K562 (cell line): Measurements from ENCODE around the gene CMSS1. TPM values are rescaled to one million over a fixed set of nuclear protein-coding genes. Genes with fewer than 3 reads are reported as not detected.

Experiments
- ATAC-seq: fragments of 200-7000 bp; cut with Tn5 transposase; 3 replicates; pipeline ENCODE4 v1.9.1; 2020; ENCODE audit warnings: moderate library complexity
- BruUV-seq: library from RNA; stranded (reverse); fragments of 400-500 nt; replicated peaks from 2 replicates; lab custom pipeline; 2021; lab: Mats Ljungman, UMichigan
- CTCF ChIA-PET: fragments of 300-600 bp; formaldehyde crosslinking; extraction: SDS; loops from one replicate; lab custom pipeline; 2021; ENCODE audit warnings: low intra/inter-chr PET ratio; lab: Yijun Ruan, JAX
- POLR2A ChIA-PET: fragments of 300-600, 350-650 bp; sonication (Branson Sonifier 250); formaldehyde crosslinking; extraction: SDS; loops from one replicate; lab custom pipeline; 2021; ENCODE audit warnings: antibody characterized with exemption, inconsistent platforms; lab: Yijun Ruan, JAX
- DNase-seq, 4 experiments: peaks; one replicate each; pipeline versions ENCODE4 v3.0.0 to v3.0.0-alpha.2; 2011 to 2018; ENCODE audit warnings: low spot score in 3 of 4, mixed read lengths in 3 of 4; ENCODE audit errors: extremely low read depth in 1 of 4
- FAIRE-seq: peaks from 2 replicates; lab custom pipeline; 2011; peaks lifted over from hg19 to GRCh38; lab: Jason Lieb, UNC
- H2AFZ ChIP-seq: 2 replicates; pipeline ENCODE4 v1.6.0; 2011; ENCODE audit warnings: low read depth, low read length, control low read depth, inconsistent platforms
- H3K27ac ChIP-seq: fragments of 200-600 bp; 3 replicates; pipeline ENCODE4 v1.8.0; 2011; ENCODE audit warnings: low read depth, mild to moderate bottlenecking, control low read depth, inconsistent platforms, low read length, moderate library complexity, mixed read lengths; ENCODE audit errors: extremely low read depth
- H3K27me3 ChIP-seq, 2 experiments: fragments of 300-600 bp in 1 of 2; 2 replicates in 1 of 2; 3 replicates in 1 of 2; pipeline versions ENCODE4 v1.6.0 to v1.8.0; 2011; ENCODE audit warnings: inconsistent platforms in 2 of 2, low read length in 2 of 2, mild to moderate bottlenecking in 1 of 2, mixed read lengths in 1 of 2, moderate library complexity in 1 of 2; ENCODE audit not compliant: control insufficient read depth in 2 of 2, insufficient read depth in 2 of 2
- H3K36me3 ChIP-seq: fragments of 300-600 bp; 3 replicates; pipeline ENCODE4 v1.8.0; 2011; ENCODE audit warnings: mild to moderate bottlenecking, low read length, inconsistent platforms; ENCODE audit not compliant: control insufficient read depth, insufficient read depth
- H3K4me1 ChIP-seq, 2 experiments: fragments of 200-600 bp in 1 of 2; replicated peaks in 1 of 2; 2 replicates in 1 of 2; 3 replicates in 1 of 2; pipeline versions ENCODE4 v1.5.1 to v1.8.0; 2011; ENCODE audit warnings: inconsistent platforms in 2 of 2, low read length in 2 of 2, mild to moderate bottlenecking in 1 of 2, mixed read lengths in 1 of 2, moderate library complexity in 1 of 2; ENCODE audit not compliant: control insufficient read depth in 2 of 2, insufficient read depth in 2 of 2
- H3K4me2 ChIP-seq: 2 replicates; pipeline ENCODE4 v1.6.1; 2011; ENCODE audit warnings: low read length, control low read depth, inconsistent platforms, mixed read lengths; ENCODE audit not compliant: insufficient read depth
- H3K4me3 ChIP-seq: fragments of 200-600 bp; sonication (generic), shearing (Covaris generic); 2 replicates; pipeline ENCODE4 v1.5.1; 2016; ENCODE audit warnings: control low read depth, inconsistent platforms
- H3K79me2 ChIP-seq: fragments of 200-600 bp; 3 replicates; pipeline ENCODE4 v1.8.0; 2011; ENCODE audit warnings: low read length, inconsistent platforms; ENCODE audit not compliant: control insufficient read depth, insufficient read depth
- H3K9ac ChIP-seq, 2 experiments: 2 replicates each; pipeline versions ENCODE4 v1.6.0 to v1.6.1; 2011; ENCODE audit warnings: low read depth in 2 of 2, low read length in 2 of 2, control low read depth in 1 of 2, inconsistent platforms in 1 of 2, mild to moderate bottlenecking in 1 of 2, mixed read lengths in 1 of 2; ENCODE audit not compliant: insufficient read depth in 1 of 2
- H3K9me1 ChIP-seq: one replicate; pipeline ENCODE4 v1.6.0; 2011; ENCODE audit warnings: inconsistent platforms, mild to moderate bottlenecking, low read length, moderate library complexity; ENCODE audit not compliant: control insufficient read depth, insufficient read depth
- H3K9me3 ChIP-seq: replicated peaks from 2 replicates; pipeline ENCODE4 v1.5.1; 2011; ENCODE audit warnings: low read depth, low read length, inconsistent platforms; ENCODE audit not compliant: control insufficient read depth, insufficient read depth
- H4K20me1 ChIP-seq: replicated peaks from 2 replicates; pipeline ENCODE4 v1.6.1; 2011; ENCODE audit warnings: low read length, inconsistent platforms, mixed read lengths; ENCODE audit not compliant: control insufficient read depth, insufficient read depth
- CC2D1A ChIP-seq: fragments of 450-650 bp; IDR thresholded peaks from 2 replicates; pipeline ENCODE4 v1.6.1; 2017; ENCODE audit warnings: mild to moderate bottlenecking
- CHCHD3 ChIP-seq: fragments of 250-450 bp; sonication (Bioruptor Pico); IDR thresholded peaks from 2 replicates; pipeline ENCODE4 v2.1.2; 2022; ENCODE audit warnings: mild to moderate bottlenecking
- FOSL1 ChIP-seq: fragments of 200-800 bp; sonication (Bioruptor generic); conservative IDR thresholded peaks from 2 replicates; pipeline ENCODE4 v1.6.1; 2016; ENCODE audit warnings: missing genetic modification characterization, missing compliant biosample characterization
- FOXP1 ChIP-seq: sonication (generic); formaldehyde crosslinking; IDR thresholded peaks from 2 replicates; pipeline ENCODE4 v1.8.0; 2022; ENCODE audit warnings: mild to moderate bottlenecking, missing genetic modification reagents
- KAT7 ChIP-seq: sonication (generic); formaldehyde crosslinking; IDR thresholded peaks from 2 replicates; pipeline ENCODE4 v1.8.0; 2022; ENCODE audit warnings: missing genetic modification reagents, mild to moderate bottlenecking, borderline replicate concordance
- MEF2A ChIP-seq: IDR thresholded peaks from 2 replicates; pipeline ENCODE4 v1.6.1; 2011; ENCODE audit warnings: low read depth, mild to moderate bottlenecking, low read length, moderate library complexity; ENCODE audit not compliant: control insufficient read depth
- POLR2G ChIP-seq: fragments of 200-400 bp; formaldehyde crosslinking; IDR thresholded peaks from 2 replicates; pipeline ENCODE4 v1.6.1; 2017; ENCODE audit warnings: low read depth, mild to moderate bottlenecking, antibody characterized with exemption, low read length, moderate library complexity
- PTTG1 ChIP-seq: fragments of 450-650 bp; IDR thresholded peaks from 2 replicates; pipeline ENCODE4 v1.6.1; 2016; ENCODE audit warnings: low read depth, mild to moderate bottlenecking, missing genetic modification characterization, missing compliant biosample characterization
- RCOR1 ChIP-seq, 2 experiments: IDR thresholded peaks; 2 replicates each; pipeline ENCODE4 v1.6.1; 2012; ENCODE audit warnings: low read depth in 2 of 2, low read length in 2 of 2, borderline replicate concordance in 1 of 2, improper control_type of control experiment in 1 of 2
- STAT5A ChIP-seq: IDR thresholded peaks from 2 replicates; pipeline ENCODE4 v1.6.1; 2012; ENCODE audit warnings: low read length, inconsistent platforms, borderline replicate concordance
- ZBTB34 ChIP-seq: fragments of 250-450 bp; sonication (Bioruptor Pico); IDR thresholded peaks from 2 replicates; pipeline ENCODE4 v1.8.0; 2021; ENCODE audit warnings: mild to moderate bottlenecking, moderate library complexity
- ZNF224 ChIP-seq: sonication (generic); formaldehyde crosslinking; IDR thresholded peaks from 2 replicates; pipeline ENCODE4 v1.8.0; 2022; ENCODE audit warnings: mild to moderate bottlenecking, missing genetic modification reagents
- ZNF561 ChIP-seq: fragments of 450-650 bp; formaldehyde crosslinking; conservative IDR thresholded peaks from 2 replicates; pipeline ENCODE4 v1.4.0; 2020; ENCODE audit warnings: mild to moderate bottlenecking, moderate library complexity
- WGBS: fragments of 100-300 bp; shearing (Covaris generic); methylation state at CpG from one replicate; pipeline ENCODE4 v1.1.6; 2016; ENCODE audit warnings: low coverage, mixed read lengths; ENCODE audit not compliant: insufficient coverage; ENCODE audit errors: missing lambda C conversion rate; 5-methylcytosine and 5-hydroxymethylcytosine counted together
- in situ Hi-C: fragments of 300-500 bp; cut with MboI; formaldehyde crosslinking; loops from 4 replicates; pipeline ENCODE4 v1.15.0; 2018; ENCODE audit warnings: inconsistent platforms, mixed read lengths
- intact Hi-C: fragments of 100-400 bp; cut with micrococcal nuclease; formaldehyde crosslinking; loops from 2 replicates; pipeline ENCODE4 v1.14.2; 2022
- polyA plus RNA-seq, 8 experiments: library from polyadenylated mRNA; depleted of rRNA in 4 of 8; stranded (reverse) in 5 of 8; unstranded in 3 of 8; fragments of >200 nt; fragmentation: Nextera tagmentation in 2 of 8; fragmentation: Illumina TruSeq in 1 of 8; extraction: Ambion mirVana in 2 of 8; extraction: Trizol in 1 of 8; gene quantifications; 2 replicates each; pipeline versions ENCODE4 v1.2.1 to v1.2.3, GENCODE V29; 2011 to 2014; ENCODE audit warnings: inconsistent platforms in 1 of 8, missing spikeins in 1 of 8
- total RNA-seq, 7 experiments: library from RNA; depleted of rRNA in 6 of 7; stranded (reverse); fragments of >200 nt in 6 of 7; fragmentation: Illumina TruSeq in 2 of 7; extraction: Trizol in 2 of 7; gene quantifications; 2 replicates each; pipeline versions ENCODE4 v1.2.1 to v1.2.3, GENCODE V29; 2011 to 2021; ENCODE audit warnings: low replicate concordance in 1 of 7
- TF ChIP-seq, protein P1 (sequence below): IDR thresholded peaks from 3 replicates; pipeline ENCODE4 v1.6.1; 2011; ENCODE audit warnings: borderline replicate concordance, mild to moderate bottlenecking, moderate library complexity; ENCODE audit not compliant: insufficient read length; ENCODE audit errors: extremely low read depth
- TF ChIP-seq, protein P2 (sequence below): fragments of 200-400 bp; formaldehyde crosslinking; IDR thresholded peaks from 2 replicates; pipeline ENCODE4 v1.6.1; 2017; ENCODE audit warnings: mild to moderate bottlenecking, low read depth, low read length, moderate library complexity

Gene CMSS1
- total and polyA plus RNA-seq, 9 of the 15 experiments (the other 6 are each of a cell fraction or from before 2014, with no cell fraction given), result 46.9 to 109 (median 72.3) TPM

GRCh38 chr3:100226712-100227429 lies 409.2 kb downstream of the CMSS1 start:
- in situ Hi-C loops (no loop called here), intact Hi-C loops (no loop called here)
- Histone ChIP-seq H3K9me1 (no peaks in the 10 kb centered on the region), H3K27me3 (no peaks in the 10 kb centered on the region), H2AFZ (0 out of 2 replicates have a peak overlapping the region, but pooled peaks have one; percentile 17), H3K27ac (no peak overlapping the region), H3K36me3 (no peaks in the 10 kb centered on the region), H3K4me2 (no peak overlapping the region; the same call in 1 of the 2 replicates), H3K9me3 (no peaks in the 10 kb centered on the region), H4K20me1 (no peaks in the 10 kb centered on the region), H3K4me3 (no peak overlapping the region), H3K9ac (no peak overlapping the region), H3K79me2 (no peaks in the 10 kb centered on the region), H3K4me1 (peaks cover 4 to 11% of the 10 kb centered on the region in 2 experiments; a peak in 3 of 5 replicates)
- DNase-seq, result peak in 3 of 4 experiments; percentile 10 to 72 (median 55)
- ChIA-PET CTCF (no interaction called here), POLR2A (interaction anchor here (0.6 to 1.3 kb wide), 2 partner anchors 20 to 158 kb away, joined by 3 read pairs; no protein-coding TSS in a partner anchor)
- no TSS peak for BruUV-seq
- WGBS, result 0% methylated on average over 6 of the region's 6 CpGs
- ATAC-seq, result peak; percentile 66
- FAIRE-seq, result peak; percentile 83
- TF ChIP-seq FOXP1 (no peak), ZNF224 (CRISPR knock-in tag) (no peak), STAT5A (peak; percentile 53; the same call in 1 of the 2 replicates), MEF2A (peak; percentile 75; the same call in 1 of the 2 replicates), ZNF561 (no peak), FOSL1 (peak; percentile 34; the same call in 1 of the 2 replicates), CHCHD3 (CRISPR knock-in tag) (no peak), ZBTB34 (CRISPR knock-in tag) (no peak), RCOR1 (IDR thresholded peaks at IDR 0.05; ENCODE audit: borderline replicate concordance in 1 of 2, low read depth in 2 of 2, low read length in 2 of 2) (peak in 1 of 2 experiments; percentile 56; a peak in 2 of 4 replicates), POLR2G (no peak), CC2D1A (peak; percentile 65; the same call in 1 of the 2 replicates), PTTG1 (tag) (no peak), KAT7 (CRISPR knock-in tag) (no peak)
- TF ChIP-seq, protein P1, sequence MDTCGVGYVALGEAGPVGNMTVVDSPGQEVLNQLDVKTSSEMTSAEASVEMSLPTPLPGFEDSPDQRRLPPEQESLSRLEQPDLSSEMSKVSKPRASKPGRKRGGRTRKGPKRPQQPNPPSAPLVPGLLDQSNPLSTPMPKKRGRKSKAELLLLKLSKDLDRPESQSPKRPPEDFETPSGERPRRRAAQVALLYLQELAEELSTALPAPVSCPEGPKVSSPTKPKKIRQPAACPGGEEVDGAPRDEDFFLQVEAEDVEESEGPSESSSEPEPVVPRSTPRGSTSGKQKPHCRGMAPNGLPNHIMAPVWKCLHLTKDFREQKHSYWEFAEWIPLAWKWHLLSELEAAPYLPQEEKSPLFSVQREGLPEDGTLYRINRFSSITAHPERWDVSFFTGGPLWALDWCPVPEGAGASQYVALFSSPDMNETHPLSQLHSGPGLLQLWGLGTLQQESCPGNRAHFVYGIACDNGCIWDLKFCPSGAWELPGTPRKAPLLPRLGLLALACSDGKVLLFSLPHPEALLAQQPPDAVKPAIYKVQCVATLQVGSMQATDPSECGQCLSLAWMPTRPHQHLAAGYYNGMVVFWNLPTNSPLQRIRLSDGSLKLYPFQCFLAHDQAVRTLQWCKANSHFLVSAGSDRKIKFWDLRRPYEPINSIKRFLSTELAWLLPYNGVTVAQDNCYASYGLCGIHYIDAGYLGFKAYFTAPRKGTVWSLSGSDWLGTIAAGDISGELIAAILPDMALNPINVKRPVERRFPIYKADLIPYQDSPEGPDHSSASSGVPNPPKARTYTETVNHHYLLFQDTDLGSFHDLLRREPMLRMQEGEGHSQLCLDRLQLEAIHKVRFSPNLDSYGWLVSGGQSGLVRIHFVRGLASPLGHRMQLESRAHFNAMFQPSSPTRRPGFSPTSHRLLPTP, result no peak
- TF ChIP-seq, protein P2, sequence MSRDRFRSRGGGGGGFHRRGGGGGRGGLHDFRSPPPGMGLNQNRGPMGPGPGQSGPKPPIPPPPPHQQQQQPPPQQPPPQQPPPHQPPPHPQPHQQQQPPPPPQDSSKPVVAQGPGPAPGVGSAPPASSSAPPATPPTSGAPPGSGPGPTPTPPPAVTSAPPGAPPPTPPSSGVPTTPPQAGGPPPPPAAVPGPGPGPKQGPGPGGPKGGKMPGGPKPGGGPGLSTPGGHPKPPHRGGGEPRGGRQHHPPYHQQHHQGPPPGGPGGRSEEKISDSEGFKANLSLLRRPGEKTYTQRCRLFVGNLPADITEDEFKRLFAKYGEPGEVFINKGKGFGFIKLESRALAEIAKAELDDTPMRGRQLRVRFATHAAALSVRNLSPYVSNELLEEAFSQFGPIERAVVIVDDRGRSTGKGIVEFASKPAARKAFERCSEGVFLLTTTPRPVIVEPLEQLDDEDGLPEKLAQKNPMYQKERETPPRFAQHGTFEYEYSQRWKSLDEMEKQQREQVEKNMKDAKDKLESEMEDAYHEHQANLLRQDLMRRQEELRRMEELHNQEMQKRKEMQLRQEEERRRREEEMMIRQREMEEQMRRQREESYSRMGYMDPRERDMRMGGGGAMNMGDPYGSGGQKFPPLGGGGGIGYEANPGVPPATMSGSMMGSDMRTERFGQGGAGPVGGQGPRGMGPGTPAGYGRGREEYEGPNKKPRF, result no peak
